Astrocyte (in vitro differentiated cells and primary cell): ENCODE results near the gene TMC5.

ENCODE experiments used
- CTCF ChIP-seq: IDR thresholded peaks from 2 replicates; pipeline ENCODE4 v1.5.1; 2011; ENCODE audit warnings: low read depth, mild to moderate bottlenecking, inconsistent platforms, low read length, moderate library complexity; ENCODE audit not compliant: insufficient read depth
- EZH2 ChIP-seq: IDR thresholded peaks from 2 replicates; pipeline ENCODE4 v1.6.1; 2012; ENCODE audit warnings: mild to moderate bottlenecking, low read length, inconsistent platforms; ENCODE audit not compliant: insufficient read depth

GRCh38 chr16:19502395-19503131, 84.9 kb downstream of the TMC5 start:
- TF ChIP-seq CTCF (peak; percentile 85), EZH2 (no peak)
